GM19023 (cell line): ENCODE results near the gene ARV1.
"Not testable (repeated sequence)": the region's sequence is repeated elsewhere in the genome, so short reads cannot be mapped to it uniquely, and the experiment has no call there.

Experiments
- ATAC-seq: cut with Tn5 transposase; IDR thresholded peaks from one replicate; pipeline ENCODE4 v1.9.1; 2021; ENCODE audit warnings: mild to moderate bottlenecking, moderate library complexity; ENCODE audit not compliant: unreplicated experiment

Gene ARV1

DNA sequence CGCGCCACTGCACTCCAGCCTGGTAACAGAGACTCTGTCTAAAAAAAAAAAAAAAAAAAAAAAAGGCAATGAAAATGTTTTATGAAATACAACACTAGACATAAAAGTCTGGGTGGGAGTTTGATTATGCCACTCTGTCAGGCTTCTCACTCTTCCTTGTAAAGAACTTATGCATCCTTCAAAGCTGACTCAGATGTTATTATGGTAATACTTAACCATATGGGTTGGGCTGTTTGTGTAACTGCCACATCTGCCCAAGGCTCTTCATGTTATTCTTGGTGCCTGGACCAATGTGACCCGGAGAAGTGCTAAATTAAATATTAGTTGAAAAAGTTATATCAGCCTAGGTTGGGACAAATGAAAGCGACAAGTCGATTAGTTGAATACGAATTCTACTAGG lies 37.3 kb downstream of the ARV1 start:
- ATAC-seq = no peak

DNA sequence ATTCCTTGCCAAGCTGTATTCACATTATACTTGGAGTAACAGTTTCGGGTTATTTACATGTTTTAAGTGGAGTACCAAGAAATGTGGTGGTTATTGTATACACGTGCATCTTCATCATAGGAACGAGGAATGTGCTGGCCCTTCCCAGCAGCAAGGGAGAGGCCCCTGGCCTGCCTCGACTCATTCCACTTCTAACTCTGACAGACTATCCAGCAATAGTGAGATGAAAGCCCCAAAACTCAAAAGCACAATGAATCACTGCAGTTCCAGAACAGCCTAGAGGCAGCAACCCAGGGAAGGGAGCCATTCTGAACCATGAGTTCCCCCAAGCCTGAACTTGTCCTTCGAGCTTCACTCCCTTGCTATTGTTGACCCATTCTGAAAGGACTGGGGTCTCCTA lies 38.1 kb downstream of the ARV1 start:
- no peak for ATAC-seq

DNA sequence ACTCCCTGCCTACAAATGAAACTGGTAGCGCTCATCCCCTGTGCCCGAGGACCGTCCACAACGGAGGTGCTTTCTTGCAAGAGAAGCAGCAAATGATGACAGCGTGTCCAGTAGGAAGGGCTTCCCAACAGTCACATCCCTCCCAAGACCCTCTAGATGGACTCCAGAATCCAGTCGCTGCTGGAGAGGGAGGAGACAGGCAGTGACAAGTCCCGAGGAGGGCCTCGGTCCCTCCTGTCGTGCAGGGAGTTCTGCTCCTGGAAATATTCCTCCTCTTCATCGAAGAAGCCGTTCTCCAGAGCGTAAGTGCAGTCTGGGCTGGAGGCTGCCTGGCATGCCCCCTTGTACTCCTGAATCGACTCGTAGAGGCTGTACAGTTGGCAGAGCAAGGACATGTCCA lies 40.8 kb downstream of the ARV1 start:
- no peak for ATAC-seq

GRCh38 chr1:231020139-231020601 lies 41.3 kb downstream of the ARV1 start:
- no peak for ATAC-seq

GRCh38 chr1:231020816-231021215 lies 41.9 kb downstream of the ARV1 start:
- no peak for ATAC-seq

DNA sequence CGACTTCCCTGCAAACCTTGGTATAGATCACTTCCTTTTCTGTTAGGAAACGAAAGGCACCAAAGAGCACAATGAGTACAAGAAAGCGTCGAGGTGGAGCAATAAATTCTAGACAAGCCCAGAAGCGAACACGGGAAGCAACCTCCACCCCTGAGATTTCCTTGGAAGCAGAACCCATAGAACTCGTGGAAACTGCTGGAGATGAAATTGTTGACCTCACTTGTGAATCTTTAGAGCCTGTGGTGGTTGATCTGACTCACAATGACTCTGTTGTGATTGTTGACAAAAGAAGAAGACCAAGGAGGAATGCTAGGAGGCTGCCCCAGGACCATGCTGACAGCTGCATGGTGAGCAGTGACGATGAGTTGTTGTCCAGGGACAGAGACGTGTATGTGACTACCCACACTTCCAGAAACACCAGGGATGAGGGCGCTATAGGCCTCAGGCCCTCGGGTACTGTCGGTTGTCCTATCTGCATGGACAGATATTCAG lies 42.7 kb downstream of the ARV1 start:
- no peak for ATAC-seq

- not testable (repeated sequence) for ATAC-seq
Observed at GRCh38 chr1:231022543-231022942, 43.6 kb downstream of the ARV1 start.

- no peak for ATAC-seq
Observed at GRCh38 chr1:231023150-231023549, 44.3 kb downstream of the ARV1 start.

GRCh38 chr1:231026576-231026975 lies 47.7 kb downstream of the ARV1 start:
- ATAC-seq = no peak

- no peak for ATAC-seq
Observed at GRCh38 chr1:231027136-231027925, 48.4 kb downstream of the ARV1 start.

- ATAC-seq = no peak
Observed at GRCh38 chr1:231027971-231028370, 49.1 kb downstream of the ARV1 start.

GRCh38 chr1:231028682-231029081 lies 49.8 kb downstream of the ARV1 start:
- no peak for ATAC-seq

DNA sequence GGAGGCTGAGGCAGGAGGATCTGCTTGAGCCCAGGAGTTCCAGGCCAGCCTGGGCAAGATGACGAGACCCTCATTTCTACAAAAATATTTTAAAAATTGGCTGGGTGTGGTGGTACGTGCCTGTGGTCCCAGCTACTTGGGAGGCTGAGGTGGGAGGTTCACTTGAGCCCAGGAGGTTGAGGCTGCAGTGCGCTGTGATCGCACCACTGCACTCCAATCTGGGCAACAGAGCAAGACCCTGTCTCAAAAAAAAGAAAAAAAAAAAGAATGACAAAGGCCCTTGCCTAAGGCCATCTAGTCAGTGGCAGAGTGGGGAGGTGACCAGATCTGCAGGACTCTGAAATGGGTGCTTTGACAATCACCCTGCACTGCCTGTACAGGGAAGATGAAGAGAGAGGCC lies 50.4 kb downstream of the ARV1 start:
- ATAC-seq = not testable (repeated sequence)

- ATAC-seq = no peak
Observed at GRCh38 chr1:231029841-231030240, 50.9 kb downstream of the ARV1 start.

GRCh38 chr1:231032963-231033362 lies 54.1 kb downstream of the ARV1 start:
- ATAC-seq = no peak

GRCh38 chr1:231035799-231036198 lies 56.9 kb downstream of the ARV1 start:
- no peak for ATAC-seq

DNA sequence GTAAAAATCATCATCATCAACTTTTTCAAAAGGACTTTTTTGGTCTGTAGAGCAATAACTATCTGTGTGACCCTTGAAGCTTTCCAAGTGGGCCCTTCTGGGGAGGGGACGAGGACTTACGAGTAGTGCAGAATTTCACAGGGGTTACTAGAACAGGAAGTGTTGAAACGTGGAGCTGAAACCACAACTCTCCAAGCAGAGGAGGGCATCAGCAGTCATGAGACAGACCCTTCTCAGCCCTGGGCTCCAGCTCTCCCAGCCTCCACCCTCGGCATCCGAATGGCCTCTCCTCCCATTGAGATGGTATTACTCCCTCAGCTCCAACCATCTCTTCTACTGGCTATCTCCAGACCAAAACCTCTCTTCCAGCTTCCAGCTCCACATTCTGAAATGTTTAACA lies 57.5 kb downstream of the ARV1 start:
- no peak for ATAC-seq

- no peak for ATAC-seq
Observed at GRCh38 chr1:231037585-231038517, 59.0 kb downstream of the ARV1 start.

DNA sequence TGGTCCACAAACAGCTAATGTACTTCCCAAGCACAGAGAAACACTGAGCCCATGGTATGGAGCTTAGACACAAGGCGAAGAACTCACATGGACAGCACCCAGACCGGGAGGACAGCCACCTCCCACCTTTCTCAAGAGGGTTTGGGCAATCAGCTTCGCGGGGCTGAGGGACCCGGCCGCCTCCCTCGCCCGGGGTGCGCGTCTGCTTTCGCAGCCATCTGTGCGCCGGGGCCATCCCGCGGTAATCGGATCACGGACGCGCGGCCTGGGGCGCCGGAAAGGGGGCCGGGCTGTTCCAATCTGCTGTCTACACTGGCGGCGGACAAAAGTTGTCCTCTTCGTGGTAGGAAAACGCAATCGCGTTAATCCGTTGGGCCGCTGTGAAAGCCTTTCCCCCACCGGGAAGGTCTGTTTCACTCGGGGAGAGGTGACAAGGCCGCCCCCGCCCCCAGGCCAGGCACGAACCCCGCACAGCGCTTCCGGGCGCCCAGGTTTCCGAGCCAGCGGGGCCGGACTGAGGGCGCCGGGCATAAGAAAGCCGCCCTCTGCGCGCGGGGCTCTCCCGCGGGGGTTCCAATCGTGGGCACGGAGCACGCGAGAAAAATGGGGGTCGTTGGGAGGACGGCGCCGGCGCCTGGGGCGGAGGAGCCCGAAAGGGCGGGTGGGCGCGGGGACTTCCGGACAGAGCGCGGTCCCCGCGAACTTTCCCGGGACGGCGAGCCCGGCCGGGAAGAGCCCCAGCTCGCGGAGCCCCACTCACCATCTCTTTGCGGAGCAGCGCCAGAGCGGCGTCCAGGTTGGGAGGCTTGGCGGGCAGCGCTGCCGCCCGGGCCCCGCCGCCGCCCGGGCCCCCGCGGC lies 60.5 kb downstream of the ARV1 start:
- peak; percentile 41 for ATAC-seq

- ATAC-seq = peak; percentile 62
Observed at GRCh38 chr1:231040019-231040799, 61.3 kb downstream of the ARV1 start, which contains the start of gene FAM89A. TSS of gene FAM89A (minus strand) at chr1:231040254. CDS start at chr1:231040211, 43 bp downstream.
